Uterus (tissue), 4 donors: ENCODE data around the gene ADCY7. TPM values are rescaled to one million over a fixed set of nuclear protein-coding genes. Genes with fewer than 3 reads are reported as not detected.

Experiments used
- DNase-seq, 2 donors: peaks; one replicate each; pipeline ENCODE4 v3.0.0-alpha.2; 2019 to 2020
- H3K27ac ChIP-seq, 2 donors: fragments of 200-600 bp; sonication (generic); 1 replicate in 1 of 2; 2 replicates in 1 of 2; pipeline ENCODE4 v1.5.1; 2016 to 2018
- H3K27me3 ChIP-seq, 2 donors: fragments of 200-600 bp; sonication (generic); one replicate each; pipeline ENCODE4 v1.5.1; 2018 to 2019; ENCODE audit warnings: control low read depth in 1 of 2
- H3K36me3 ChIP-seq, 2 donors: fragments of 200-600 bp; sonication (generic); one replicate each; pipeline ENCODE4 v1.5.1; 2019; ENCODE audit warnings: control low read depth in 1 of 2
- H3K4me1 ChIP-seq, 2 donors: fragments of 200-600 bp; sonication (generic); one replicate each; pipeline ENCODE4 v1.5.1; 2018 to 2019; ENCODE audit warnings: control low read depth in 1 of 2
- H3K4me3 ChIP-seq, 2 donors: fragments of 200-600 bp; sonication (generic); 1 replicate in 1 of 2; 2 replicates in 1 of 2; pipeline ENCODE4 v1.5.1; 2018 to 2019; ENCODE audit warnings: mild to moderate bottlenecking in 1 of 2
- H3K9me3 ChIP-seq, 2 donors: fragments of 200-600 bp; sonication (generic); one replicate each; pipeline ENCODE4 v1.5.1; 2019; ENCODE audit warnings: control low read depth in 1 of 2
- POLR2A ChIP-seq, 2 donors: fragments of 450-650 bp; IDR thresholded peaks; one replicate each; pipeline ENCODE4 v1.6.1; 2016; ENCODE audit warnings: antibody characterized with exemption in 2 of 2, mild to moderate bottlenecking in 1 of 2, moderate library complexity in 1 of 2
- intact Hi-C: fragments of 100-400 bp; cut with DNase I; formaldehyde crosslinking; loops from one replicate; pipeline ENCODE4 v1.15.1; 2023; ENCODE audit warnings: low total_unique reads
- total RNA-seq, 4 donors: library from RNA; depleted of rRNA in 3 of 4; stranded (reverse); fragments of >200 nt in 3 of 4; gene quantifications; one replicate each; pipeline versions ENCODE4 v1.1.0 to v1.2.4, GENCODE V29; 2014 to 2023
- TF ChIP-seq, protein P1 (sequence below), 4 experiments: fragments of 200-600 bp in 2 of 4; fragments of 450-650 bp in 2 of 4; sonication (generic) in 2 of 4; IDR thresholded peaks; one replicate each; pipeline ENCODE4 v1.5.1; 2016 to 2019; ENCODE audit warnings: antibody characterized with exemption in 4 of 4, mild to moderate bottlenecking in 2 of 4, moderate library complexity in 1 of 4
- donor health status: DM: yes; HTN: yes; CAD: no.

ADCY7 gene
- total RNA-seq, 4 donors from 2014 or later, result 3.3 to 25.9 (median 6.6) TPM

DNA sequence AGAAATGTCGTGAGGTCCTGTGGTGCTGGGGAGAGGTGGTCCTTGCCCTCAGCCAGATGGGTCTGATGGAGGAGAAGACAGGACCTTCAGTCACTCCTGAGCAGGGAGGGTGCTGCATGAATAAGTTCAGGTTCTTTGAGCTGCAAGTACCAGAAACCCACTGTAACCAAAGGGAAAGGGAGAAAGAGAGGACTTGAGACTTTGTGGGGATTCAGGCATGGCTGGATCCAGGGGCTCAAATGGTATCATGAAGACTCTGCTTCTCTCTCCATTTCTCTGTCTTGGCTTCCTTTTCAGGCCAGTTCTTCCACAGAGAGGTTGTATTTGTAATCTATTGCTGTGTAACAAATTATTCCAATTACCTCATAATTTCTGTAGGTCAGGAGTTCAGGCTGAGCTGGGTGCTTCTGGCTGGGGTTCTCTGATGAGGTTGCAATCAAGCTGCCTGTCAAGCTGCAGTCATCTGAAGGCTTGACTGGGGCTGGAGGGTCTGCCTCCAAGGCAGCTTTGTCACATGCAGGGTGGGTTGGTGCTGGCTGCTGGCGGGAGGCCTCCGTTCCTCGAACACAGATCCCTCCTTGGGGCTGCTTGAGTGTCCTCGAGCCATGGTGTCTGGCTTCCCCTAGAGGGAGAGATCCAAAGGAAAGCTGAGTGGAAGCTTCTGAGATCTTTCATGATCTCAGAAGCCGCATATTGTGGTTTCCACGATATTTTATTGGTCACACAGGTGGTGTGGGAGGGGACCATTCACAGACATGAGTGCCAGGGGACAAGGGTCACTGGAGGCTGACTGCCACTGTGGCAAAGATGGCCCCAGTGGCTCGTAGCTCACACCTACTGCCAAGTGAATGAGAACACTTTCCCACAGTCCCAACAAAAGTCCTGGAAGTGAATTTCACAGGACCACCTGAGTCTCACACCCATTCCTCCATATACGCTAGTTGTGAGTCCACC lies 5.9 kb upstream of the ADCY7 start:
- no peaks in the 10 kb centered on the region for H3K9me3 ChIP-seq
- H3K4me3 ChIP-seq, result no peak overlapping the region
- no peak for TF ChIP-seq POLR2A (IDR thresholded peaks at IDR 0.05)
- TF ChIP-seq, protein P1, sequence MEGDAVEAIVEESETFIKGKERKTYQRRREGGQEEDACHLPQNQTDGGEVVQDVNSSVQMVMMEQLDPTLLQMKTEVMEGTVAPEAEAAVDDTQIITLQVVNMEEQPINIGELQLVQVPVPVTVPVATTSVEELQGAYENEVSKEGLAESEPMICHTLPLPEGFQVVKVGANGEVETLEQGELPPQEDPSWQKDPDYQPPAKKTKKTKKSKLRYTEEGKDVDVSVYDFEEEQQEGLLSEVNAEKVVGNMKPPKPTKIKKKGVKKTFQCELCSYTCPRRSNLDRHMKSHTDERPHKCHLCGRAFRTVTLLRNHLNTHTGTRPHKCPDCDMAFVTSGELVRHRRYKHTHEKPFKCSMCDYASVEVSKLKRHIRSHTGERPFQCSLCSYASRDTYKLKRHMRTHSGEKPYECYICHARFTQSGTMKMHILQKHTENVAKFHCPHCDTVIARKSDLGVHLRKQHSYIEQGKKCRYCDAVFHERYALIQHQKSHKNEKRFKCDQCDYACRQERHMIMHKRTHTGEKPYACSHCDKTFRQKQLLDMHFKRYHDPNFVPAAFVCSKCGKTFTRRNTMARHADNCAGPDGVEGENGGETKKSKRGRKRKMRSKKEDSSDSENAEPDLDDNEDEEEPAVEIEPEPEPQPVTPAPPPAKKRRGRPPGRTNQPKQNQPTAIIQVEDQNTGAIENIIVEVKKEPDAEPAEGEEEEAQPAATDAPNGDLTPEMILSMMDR (IDR thresholded peaks at IDR 0.05), result no peak
- no peak for DNase-seq
- H3K36me3 ChIP-seq, result no peaks in the 10 kb centered on the region
- no peaks in the 10 kb centered on the region for H3K27me3 ChIP-seq
- intact Hi-C loops, result no loop called here
- no peaks in the 10 kb centered on the region for H3K4me1 ChIP-seq
- no peak overlapping the region for H3K27ac ChIP-seq

DNA sequence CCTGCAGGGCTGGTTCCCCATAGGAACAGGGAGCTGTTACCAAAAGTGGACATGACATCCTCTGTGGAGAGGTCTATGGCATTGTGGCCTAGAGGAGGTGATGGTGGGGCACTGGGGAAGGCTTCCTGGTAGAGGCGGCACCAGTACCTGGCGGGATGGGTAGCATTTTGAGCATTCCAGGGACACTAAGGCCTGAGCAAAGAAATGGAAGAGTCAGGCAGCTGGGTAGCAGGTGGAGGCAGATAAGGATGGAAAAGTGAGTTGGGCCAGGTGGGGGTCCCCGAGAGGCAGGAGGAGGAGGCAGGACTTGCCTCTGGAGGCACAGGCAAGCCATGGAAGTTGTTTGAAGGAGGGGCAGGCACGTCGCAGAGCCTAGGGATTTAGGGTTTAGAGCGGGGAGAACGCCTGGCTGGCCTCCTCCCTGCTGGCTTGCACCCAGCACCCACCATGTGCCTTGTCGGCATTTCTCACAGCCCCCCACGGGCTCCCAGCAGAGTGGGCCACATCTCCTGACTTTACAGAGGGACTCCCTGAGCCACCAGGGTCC lies 5.1 kb upstream of the ADCY7 start:
- Histone ChIP-seq H3K4me3 (no peak overlapping the region), H3K27me3 (no peaks in the 10 kb centered on the region), H3K4me1 (peaks cover 0 to 5% of the 10 kb centered on the region in 2 donors), H3K36me3 (no peaks in the 10 kb centered on the region), H3K27ac (no peak overlapping the region), H3K9me3 (no peaks in the 10 kb centered on the region)
- DNase-seq, result peak in 1 of 2 donors; percentile 2
- intact Hi-C loops, result no loop called here
- no peak for TF ChIP-seq POLR2A (IDR thresholded peaks at IDR 0.05)
- TF ChIP-seq, protein P1 (IDR thresholded peaks at IDR 0.05), result no peak

DNA sequence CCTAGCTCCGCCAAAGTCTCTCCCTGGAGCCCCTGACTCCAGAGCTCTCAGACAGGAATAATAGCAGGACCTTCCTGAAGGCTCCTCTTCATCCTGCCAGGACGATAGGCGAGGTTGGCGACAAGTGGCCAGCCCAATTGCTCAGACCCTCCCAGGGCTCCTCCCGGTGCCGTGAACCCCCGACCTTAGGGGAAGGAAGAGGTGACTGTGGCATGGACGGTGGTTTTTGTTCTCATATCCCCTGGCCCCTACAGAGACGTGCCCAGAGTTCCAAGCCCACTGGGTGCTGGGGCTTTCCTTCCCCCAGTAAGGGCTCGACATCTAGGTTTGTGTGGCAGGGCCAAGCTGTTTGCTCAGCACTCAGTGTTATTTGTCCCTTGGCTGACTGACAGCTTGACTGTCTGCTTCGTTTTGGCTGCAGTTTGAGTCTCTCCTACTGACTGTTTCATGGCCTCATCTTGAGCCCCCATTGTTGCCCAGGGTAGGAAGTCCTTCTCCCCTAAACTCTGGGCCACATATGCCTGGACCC lies 4.6 kb upstream of the ADCY7 start:
- intact Hi-C loops, result no loop called here
- Histone ChIP-seq H3K4me1 (peaks cover 0 to 10% of the 10 kb centered on the region in 2 donors), H3K27me3 (no peaks in the 10 kb centered on the region), H3K36me3 (no peaks in the 10 kb centered on the region), H3K4me3 (no peak overlapping the region), H3K9me3 (no peaks in the 10 kb centered on the region), H3K27ac (no peak overlapping the region)
- TF ChIP-seq, protein P1 (IDR thresholded peaks at IDR 0.05), result no peak
- TF ChIP-seq POLR2A (IDR thresholded peaks at IDR 0.05), result no peak
- DNase-seq, result no peak

DNA sequence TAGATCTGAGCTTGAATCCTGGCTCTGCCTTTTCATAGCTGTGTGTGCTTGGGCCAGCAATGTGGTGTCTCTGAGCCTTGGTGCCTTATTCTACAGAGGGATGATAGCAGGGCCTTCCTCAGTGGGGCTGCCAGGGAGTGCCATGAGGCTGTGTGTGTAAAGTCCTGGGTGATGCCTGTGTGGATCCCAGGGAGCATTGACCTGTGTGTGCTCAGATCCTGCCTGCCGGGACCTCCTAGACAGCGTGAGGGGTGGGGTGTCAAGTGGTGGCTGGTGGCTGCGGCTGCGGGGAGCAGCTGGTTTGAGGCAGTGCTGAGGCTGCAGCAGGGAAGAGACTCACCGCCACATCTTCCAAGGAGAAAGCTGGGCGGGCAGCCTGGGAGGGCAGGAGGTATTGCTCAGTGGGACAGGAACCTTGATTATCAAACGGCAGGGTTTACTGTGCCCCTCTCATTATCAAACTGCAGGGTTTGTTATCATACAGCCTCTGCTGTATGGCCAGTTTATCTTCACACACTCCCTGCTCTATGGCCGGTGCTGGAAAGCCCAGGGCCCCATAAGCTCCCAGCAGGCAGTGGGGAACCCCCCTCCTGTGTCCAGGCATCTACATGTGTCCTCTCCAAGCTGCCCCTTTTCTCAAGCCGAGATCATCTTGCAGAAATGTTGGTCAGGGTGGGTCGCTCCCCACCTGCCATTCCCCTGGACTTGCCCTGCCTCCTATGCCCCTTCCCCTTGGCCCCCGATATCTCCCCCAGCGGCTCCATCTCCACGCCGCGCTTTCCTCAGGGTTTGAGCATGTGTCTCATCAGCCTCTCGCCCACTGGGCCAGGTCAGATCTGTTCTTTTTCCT lies 3.1 kb upstream of the ADCY7 start:
- TF ChIP-seq POLR2A (IDR thresholded peaks at IDR 0.05), result no peak
- TF ChIP-seq, protein P1 (IDR thresholded peaks at IDR 0.05), result no peak
- intact Hi-C loops, result no loop called here
- Histone ChIP-seq H3K4me1 (peaks cover 0 to 10% of the 10 kb centered on the region in 2 donors), H3K27ac (no peak overlapping the region), H3K9me3 (no peaks in the 10 kb centered on the region), H3K4me3 (no peak overlapping the region), H3K27me3 (no peaks in the 10 kb centered on the region), H3K36me3 (no peaks in the 10 kb centered on the region)
- DNase-seq, result no peak
